Measurements from ENCODE around the gene TTBK1.

Gene TTBK1

DNA sequence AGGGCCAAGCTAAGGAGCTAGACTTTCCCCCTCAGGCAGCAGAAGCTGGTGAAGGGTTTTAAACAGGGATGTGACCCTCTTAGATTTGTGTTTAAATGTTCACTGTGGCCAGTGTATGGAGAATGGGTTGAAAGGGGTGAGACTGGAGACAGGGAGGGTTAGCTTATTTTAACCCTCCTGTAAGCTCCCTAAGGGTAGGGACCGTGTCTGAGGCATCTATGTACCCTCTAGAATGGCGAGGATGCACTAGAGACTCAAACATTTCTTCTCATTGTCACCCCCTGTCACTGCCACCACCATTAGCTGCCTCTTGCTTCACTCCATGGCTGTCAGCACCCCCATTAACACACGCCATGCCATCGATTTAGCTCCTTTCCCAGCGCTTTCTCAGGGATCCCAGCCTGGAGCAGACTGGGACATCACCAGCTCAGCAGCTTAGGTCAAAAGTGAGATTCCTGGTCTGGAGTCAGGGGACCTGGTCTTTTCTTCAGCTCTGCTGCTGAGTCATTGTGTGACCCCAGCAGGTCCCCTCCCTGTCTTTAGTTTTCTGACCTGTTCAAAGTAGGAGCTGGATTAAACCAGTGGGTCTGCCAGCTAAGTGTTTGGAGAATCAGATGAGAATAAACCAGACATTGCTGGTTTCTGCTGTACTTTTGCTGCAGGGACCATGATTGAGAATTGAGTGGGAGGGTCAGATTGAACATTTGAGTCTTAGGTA is 53.7 kb downstream of the TTBK1 start:
- no peak overlapping the region for H3K4me3 ChIP-seq (ENCODE audit: low read depth, low read length)
- no peak overlapping the region for H4K8ac ChIP-seq (ENCODE audit: low read depth, low read length)
- H3K79me1 ChIP-seq (ENCODE audit: low read length): no peaks in the 10 kb centered on the region
- H3K4ac ChIP-seq (ENCODE audit: low read depth, low read length): no peak overlapping the region
- H3K27me3 ChIP-seq (ENCODE audit: insufficient read depth, low read length): no peaks in the 10 kb centered on the region
- no peak overlapping the region for H2BK12ac ChIP-seq (ENCODE audit: low read length)
- no peak overlapping the region for H3K23ac ChIP-seq (ENCODE audit: low read length)
- no peak overlapping the region for H3K4me2 ChIP-seq (ENCODE audit: low read length)
- H2BK120ac ChIP-seq (ENCODE audit: insufficient read depth, low read length, poor library complexity): no peak overlapping the region
- H3K18ac ChIP-seq (ENCODE audit: low read length): no peak overlapping the region
- peaks cover 7% of the 10 kb centered on the region for H3K9me3 ChIP-seq (ENCODE audit: insufficient read depth, low read depth, low read length)
- no peak overlapping the region for H3K27ac ChIP-seq (ENCODE audit: low read depth, low read length)
- H3K79me2 ChIP-seq (ENCODE audit: control insufficient read depth, insufficient read depth, low read length, poor library complexity): no peaks in the 10 kb centered on the region
- H2AFZ ChIP-seq (ENCODE audit: insufficient read depth, low read length, poor library complexity): no peak overlapping the region
- no peak for DNase-seq
- no peak overlapping the region for H3K9ac ChIP-seq (ENCODE audit: low read length)
- no peak overlapping the region for H4K12ac ChIP-seq (ENCODE audit: low read depth, low read length)
- H4K91ac ChIP-seq (ENCODE audit: low read depth, low read length): no peak overlapping the region
- H2BK5ac ChIP-seq (ENCODE audit: low read depth, low read length, poor library complexity): no peak overlapping the region
- WGBS (ENCODE audit: extremely low coverage, insufficient coverage, insufficient read length): no CpG with 5 or more reads among the region's 5 CpGs
- H2AK5ac ChIP-seq (ENCODE audit: low read length): no peak overlapping the region
- no peaks in the 10 kb centered on the region for H3K4me1 ChIP-seq (ENCODE audit: control insufficient read depth in 1 of 2, insufficient read depth in 2 of 2, low read length in 2 of 2)
- H3K14ac ChIP-seq (ENCODE audit: low read length): no peak overlapping the region
- H3K36me3 ChIP-seq (ENCODE audit: control insufficient read depth in 1 of 2, insufficient read depth in 2 of 2, low read length in 2 of 2): no peaks in the 10 kb centered on the region

DNA sequence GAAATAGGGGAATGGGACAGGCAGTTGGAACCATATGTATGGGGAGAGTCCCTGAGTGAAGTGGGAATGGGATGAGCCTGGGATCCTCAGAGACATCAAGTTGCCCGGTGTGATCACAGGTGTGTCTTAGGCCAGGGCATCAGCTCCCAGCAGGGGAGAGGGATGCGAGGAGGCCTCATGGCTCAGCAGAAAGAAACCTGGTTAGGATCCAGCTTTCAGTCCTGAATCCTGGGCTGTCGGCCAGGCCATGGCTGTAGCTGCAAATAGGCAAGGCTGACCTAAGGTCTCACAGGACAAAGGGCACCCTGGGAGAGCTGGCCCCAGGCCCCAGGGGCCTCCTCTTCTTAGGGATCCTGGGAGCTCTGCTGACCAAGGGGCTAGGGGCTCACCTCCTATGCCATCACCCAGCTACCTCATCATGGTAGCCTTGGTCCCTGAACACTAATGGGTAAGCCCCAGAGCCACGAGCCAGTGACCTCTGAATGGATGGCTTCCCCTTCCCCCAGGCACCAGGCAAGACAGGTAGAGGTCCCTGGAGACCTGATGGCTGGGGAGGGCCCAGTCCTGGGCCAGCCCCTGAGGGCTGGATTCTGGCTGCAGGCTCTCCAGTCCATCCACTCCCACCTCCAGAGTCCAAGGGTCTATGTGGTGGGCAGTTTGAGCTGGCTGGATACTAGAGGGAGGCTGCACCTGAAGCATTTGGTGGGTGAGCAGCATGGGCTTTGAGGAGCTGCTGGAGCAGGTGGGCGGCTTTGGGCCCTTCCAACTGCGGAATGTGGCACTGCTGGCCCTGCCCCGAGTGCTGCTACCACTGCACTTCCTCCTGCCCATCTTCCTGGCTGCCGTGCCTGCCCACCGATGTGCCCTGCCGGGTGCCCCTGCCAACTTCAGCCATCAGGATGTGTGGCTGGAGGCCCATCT is 54.6 kb downstream of the TTBK1 start, which contains the start of gene SLC22A7:
Gene SLC22A7 (plus strand): TSS at position 617 of the 921 bp plus-strand sequence. CDS start 99 bp downstream, at position 716.
- Histone ChIP-seq H2BK12ac (ENCODE audit: low read length) (no peak within 1 kb of the TSS), H2AK5ac (ENCODE audit: low read length) (no peak within 1 kb of the TSS), H3K4me3 (ENCODE audit: low read depth, low read length) (no peak within 1 kb of the TSS), H3K14ac (ENCODE audit: low read length) (no peak within 1 kb of the TSS), H4K12ac (ENCODE audit: low read depth, low read length) (no peak within 1 kb of the TSS), H3K9ac (ENCODE audit: low read length) (no peak within 1 kb of the TSS), H2BK120ac (ENCODE audit: insufficient read depth, low read length, poor library complexity) (no peak within 1 kb of the TSS), H3K4me1 (ENCODE audit: control insufficient read depth in 1 of 2, insufficient read depth in 2 of 2, low read length in 2 of 2) (no peaks in the 10 kb centered on the region), H2BK5ac (ENCODE audit: low read depth, low read length, poor library complexity) (no peak within 1 kb of the TSS), H3K23ac (ENCODE audit: low read length) (no peak within 1 kb of the TSS), H3K27me3 (ENCODE audit: insufficient read depth, low read length) (no peaks in the 10 kb centered on the region), H3K18ac (ENCODE audit: low read length) (no peak within 1 kb of the TSS), H3K4me2 (ENCODE audit: low read length) (no peak within 1 kb of the TSS), H3K9me3 (ENCODE audit: insufficient read depth, low read depth, low read length) (peaks cover 7% of the 10 kb centered on the region), H4K91ac (ENCODE audit: low read depth, low read length) (no peak within 1 kb of the TSS), H3K4ac (ENCODE audit: low read depth, low read length) (no peak within 1 kb of the TSS), H4K8ac (ENCODE audit: low read depth, low read length) (no peak within 1 kb of the TSS), H3K79me1 (ENCODE audit: low read length) (no peaks in the 10 kb centered on the region), H3K79me2 (ENCODE audit: control insufficient read depth, insufficient read depth, low read length, poor library complexity) (no peaks in the 10 kb centered on the region), H3K36me3 (ENCODE audit: control insufficient read depth in 1 of 2, insufficient read depth in 2 of 2, low read length in 2 of 2) (no peaks in the 10 kb centered on the region), H2AFZ (ENCODE audit: insufficient read depth, low read length, poor library complexity) (no peak within 1 kb of the TSS), H3K27ac (ENCODE audit: low read depth, low read length) (no peak within 1 kb of the TSS)
- DNase-seq: no peak
- WGBS (ENCODE audit: extremely low coverage, insufficient coverage, insufficient read length): no CpG with 5 or more reads among the region's 10 CpGs

DNA sequence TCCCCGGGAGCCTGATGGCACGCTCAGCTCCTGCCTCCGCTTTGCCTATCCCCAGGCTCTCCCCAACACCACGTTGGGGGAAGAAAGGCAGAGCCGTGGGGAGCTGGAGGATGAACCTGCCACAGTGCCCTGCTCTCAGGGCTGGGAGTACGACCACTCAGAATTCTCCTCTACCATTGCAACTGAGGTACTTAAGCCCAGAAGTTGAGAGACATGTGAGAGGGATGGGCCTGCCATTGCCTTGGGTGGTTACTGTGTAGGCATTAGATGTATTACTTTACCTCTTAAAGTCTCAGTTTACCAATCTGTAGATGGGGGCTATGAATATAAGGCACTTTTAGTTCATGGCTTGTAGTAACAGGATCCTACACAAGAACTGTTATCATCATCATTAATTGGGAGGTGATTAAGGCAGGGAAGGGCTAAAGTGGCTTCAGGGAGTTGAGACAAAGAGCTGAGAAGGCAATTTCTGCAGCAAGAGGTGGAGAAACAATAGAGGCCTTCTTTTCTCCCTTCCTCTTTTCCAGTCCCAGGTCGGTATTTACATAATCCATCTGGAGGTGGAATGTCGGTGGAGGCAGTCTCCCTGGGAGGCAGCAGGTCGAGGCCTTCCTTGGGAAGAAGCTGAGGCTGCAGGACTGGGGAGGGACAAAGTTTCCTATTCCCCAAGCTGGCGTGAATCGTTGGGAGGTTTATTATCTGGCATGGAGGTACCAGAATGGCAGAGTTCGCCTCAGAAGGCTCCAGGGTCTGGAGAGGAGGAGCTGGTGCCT is 55.5 kb downstream of the TTBK1 start:
- no peak for DNase-seq
- H4K8ac ChIP-seq (ENCODE audit: low read depth, low read length): no peak overlapping the region
- H4K91ac ChIP-seq (ENCODE audit: low read depth, low read length): no peak overlapping the region
- no CpG with 5 or more reads among the region's 12 CpGs for WGBS (ENCODE audit: extremely low coverage, insufficient coverage, insufficient read length)
- no peak overlapping the region for H3K23ac ChIP-seq (ENCODE audit: low read length)
- H3K9me3 ChIP-seq (ENCODE audit: insufficient read depth, low read depth, low read length): peaks cover 7% of the 10 kb centered on the region
- H3K79me1 ChIP-seq (ENCODE audit: low read length): no peaks in the 10 kb centered on the region
- H3K4ac ChIP-seq (ENCODE audit: low read depth, low read length): no peak overlapping the region
- H3K27ac ChIP-seq (ENCODE audit: low read depth, low read length): no peak overlapping the region
- H2AK5ac ChIP-seq (ENCODE audit: low read length): no peak overlapping the region
- no peak overlapping the region for H3K18ac ChIP-seq (ENCODE audit: low read length)
- no peak overlapping the region for H4K12ac ChIP-seq (ENCODE audit: low read depth, low read length)
- H3K4me2 ChIP-seq (ENCODE audit: low read length): no peak overlapping the region
- no peaks in the 10 kb centered on the region for H3K4me1 ChIP-seq (ENCODE audit: control insufficient read depth in 1 of 2, insufficient read depth in 2 of 2, low read length in 2 of 2)
- H3K9ac ChIP-seq (ENCODE audit: low read length): no peak overlapping the region
- H3K14ac ChIP-seq (ENCODE audit: low read length): no peak overlapping the region
- H3K27me3 ChIP-seq (ENCODE audit: insufficient read depth, low read length): no peaks in the 10 kb centered on the region
- no peak overlapping the region for H2AFZ ChIP-seq (ENCODE audit: insufficient read depth, low read length, poor library complexity)
- H3K79me2 ChIP-seq (ENCODE audit: control insufficient read depth, insufficient read depth, low read length, poor library complexity): no peaks in the 10 kb centered on the region
- H2BK5ac ChIP-seq (ENCODE audit: low read depth, low read length, poor library complexity): no peak overlapping the region
- H3K4me3 ChIP-seq (ENCODE audit: low read depth, low read length): no peak overlapping the region
- no peaks in the 10 kb centered on the region for H3K36me3 ChIP-seq (ENCODE audit: control insufficient read depth in 1 of 2, insufficient read depth in 2 of 2, low read length in 2 of 2)
- H2BK120ac ChIP-seq (ENCODE audit: insufficient read depth, low read length, poor library complexity): no peak overlapping the region
- no peak overlapping the region for H2BK12ac ChIP-seq (ENCODE audit: low read length)

Measured in trophoblast cell (in vitro differentiated cells and primary cell).